GM23338 (cell line): ENCODE results near the gene SLC25A26. TPM values are rescaled to one million over a fixed set of nuclear protein-coding genes. Genes with fewer than 3 reads are reported as not detected.
"Not testable (repeated sequence)": the region's sequence is repeated elsewhere in the genome, so short reads cannot be mapped to it uniquely, and the experiment has no call there.

ENCODE experiments used
- ATAC-seq: fragments of 200-7000 bp; cut with Tn5 transposase; 3 replicates; pipeline ENCODE4 v1.9.1; 2020
- DNase-seq: peaks from one replicate; pipeline ENCODE4 v3.0.0-alpha.2; 2015; ENCODE audit warnings: low spot score
- H2AFZ ChIP-seq: fragments of 200-600 bp; sonication (generic); 2 replicates; pipeline ENCODE4 v1.8.0; 2016; ENCODE audit warnings: antibody characterized with exemption, mild to moderate bottlenecking, moderate library complexity
- H3F3A ChIP-seq: fragments of 200-600 bp; sonication (generic); replicated peaks from 2 replicates; pipeline ENCODE4 v1.8.0; 2017; ENCODE audit warnings: antibody characterized with exemption, mixed run types, low read depth
- H3K27ac ChIP-seq: fragments of 200-600 bp; sonication (generic); 2 replicates; pipeline ENCODE4 v1.6.1; 2016; ENCODE audit warnings: low read depth
- H3K27me3 ChIP-seq: fragments of 200-600 bp; sonication (generic); 2 replicates; pipeline ENCODE4 v1.8.0; 2016; ENCODE audit warnings: mild to moderate bottlenecking, mixed run types, moderate library complexity; ENCODE audit not compliant: insufficient read depth
- H3K36me3 ChIP-seq: fragments of 200-600 bp; sonication (generic); 2 replicates; pipeline ENCODE4 v1.8.0; 2016; ENCODE audit warnings: mild to moderate bottlenecking; ENCODE audit not compliant: insufficient read depth
- H3K4me1 ChIP-seq: fragments of 200-600 bp; sonication (generic); 2 replicates; pipeline ENCODE4 v1.8.0; 2016; ENCODE audit warnings: mild to moderate bottlenecking, moderate library complexity; ENCODE audit not compliant: insufficient read depth
- H3K4me2 ChIP-seq: fragments of 200-600 bp; sonication (generic); 2 replicates; pipeline ENCODE4 v1.7.1; 2017; ENCODE audit warnings: mixed run types
- H3K4me3 ChIP-seq: fragments of 200-600 bp; sonication (generic); 2 replicates; pipeline ENCODE4 v1.6.1; 2016; ENCODE audit warnings: mixed run types
- H3K79me2 ChIP-seq: fragments of 200-600 bp; sonication (generic); replicated peaks from 2 replicates; pipeline ENCODE4 v1.8.0; 2017; ENCODE audit warnings: mild to moderate bottlenecking; ENCODE audit not compliant: insufficient read depth
- H3K9me2 ChIP-seq: fragments of 200-600 bp; sonication (generic); 2 replicates; pipeline ENCODE4 v1.8.0; 2017; ENCODE audit not compliant: insufficient read depth
- H4K20me1 ChIP-seq: fragments of 200-600 bp; sonication (generic); replicated peaks from 2 replicates; pipeline ENCODE4 v1.8.0; 2017; ENCODE audit warnings: mild to moderate bottlenecking; ENCODE audit not compliant: insufficient read depth
- H3K27ac Mint-ChIP-seq: 2 replicates; pipeline ENCODE4 v1.8.0; 2020; ENCODE audit warnings: inconsistent platforms, mild to moderate bottlenecking, moderate library complexity, mixed read lengths
- H3K27me3 Mint-ChIP-seq: 3 replicates; pipeline ENCODE4 v1.8.0; 2022; ENCODE audit warnings: low read depth, mild to moderate bottlenecking, moderate library complexity, mixed read lengths, inconsistent platforms; ENCODE audit not compliant: insufficient read depth, poor library complexity
- H3K36me3 Mint-ChIP-seq: 3 replicates; pipeline ENCODE4 v1.8.0; 2021; ENCODE audit warnings: low read depth, mild to moderate bottlenecking, inconsistent platforms, moderate library complexity, mixed read lengths
- H3K4me1 Mint-ChIP-seq: 3 replicates; pipeline ENCODE4 v1.8.0; 2020; ENCODE audit warnings: mild to moderate bottlenecking, inconsistent platforms, mixed read lengths
- H3K4me3 Mint-ChIP-seq: 3 replicates; pipeline ENCODE4 v1.8.0; 2021; ENCODE audit warnings: moderate library complexity, mild to moderate bottlenecking, inconsistent platforms, mixed read lengths
- H3K9me3 Mint-ChIP-seq: 3 replicates; pipeline ENCODE4 v1.8.0; 2020; ENCODE audit warnings: moderate library complexity, mild to moderate bottlenecking, inconsistent platforms, mixed read lengths
- EZH2phosphoT487 ChIP-seq: fragments of 200-600 bp; sonication (generic); IDR thresholded peaks from one replicate; pipeline ENCODE4 v1.8.1; 2018; ENCODE audit warnings: antibody characterized with exemption; ENCODE audit not compliant: unreplicated experiment
- JUNB ChIP-seq: IDR thresholded peaks from one replicate; pipeline ENCODE4 v1.6.1; 2016; ENCODE audit warnings: antibody characterized with exemption; ENCODE audit not compliant: unreplicated experiment
- NANOG ChIP-seq: IDR thresholded peaks from 2 replicates; pipeline ENCODE4 v1.6.1; 2016; ENCODE audit warnings: antibody characterized with exemption, borderline replicate concordance
- REST ChIP-seq: IDR thresholded peaks from one replicate; pipeline ENCODE4 v1.6.1; 2018; ENCODE audit warnings: antibody characterized with exemption; ENCODE audit not compliant: unreplicated experiment
- STAT1 ChIP-seq: IDR thresholded peaks from one replicate; pipeline ENCODE4 v1.6.1; 2016; ENCODE audit warnings: antibody characterized with exemption; ENCODE audit not compliant: unreplicated experiment
- ZNF114 ChIP-seq: fragments of 250-450 bp; sonication (Bioruptor Pico); IDR thresholded peaks from 2 replicates; pipeline ENCODE4 v1.5.0; 2020; ENCODE audit warnings: mild to moderate bottlenecking, moderate library complexity
- polyA plus RNA-seq: library from polyadenylated mRNA; unstranded; fragments of >200 nt; fragmentation: Nextera tagmentation; extraction: Ambion mirVana; gene quantifications from 2 replicates; pipeline ENCODE4 v1.2.1, GENCODE V29; 2016
- total RNA-seq: library from RNA; depleted of rRNA; stranded (reverse); fragments of >200 nt; shearing (Covaris generic); gene quantifications from 2 replicates; pipeline ENCODE4 v1.2.3, GENCODE V29; 2014
- TF ChIP-seq, protein P1 (sequence below): fragments of 250-450 bp; sonication (Bioruptor Pico); IDR thresholded peaks from 2 replicates; pipeline ENCODE4 v1.5.0; 2020; ENCODE audit warnings: mild to moderate bottlenecking, moderate library complexity

SLC25A26 gene
- total and polyA plus RNA-seq, 2 experiments from 2014 or later, result 24.8 to 40.2 TPM

- Mint-ChIP-seq H3K27me3 (peaks cover 4% of the 10 kb centered on the region), H3K4me3 (no peak overlapping the region), H3K27ac (no peak overlapping the region), H3K36me3 (peaks cover 9% of the 10 kb centered on the region; the same call in 2 of the 3 replicates), H3K9me3 (no peaks in the 10 kb centered on the region), H3K4me1 (peaks cover 6% of the 10 kb centered on the region)
- Histone ChIP-seq H4K20me1 (peaks cover 5% of the 10 kb centered on the region; the same call in 1 of the 2 replicates), H3K4me2 (no peak overlapping the region), H3K36me3 (no peaks in the 10 kb centered on the region), H2AFZ (no peak overlapping the region), H3K4me1 (no peaks in the 10 kb centered on the region; the same call in 1 of the 2 replicates), H3F3A (no peaks in the 10 kb centered on the region), H3K4me3 (no peak overlapping the region), H3K27me3 (no peaks in the 10 kb centered on the region), H3K27ac (no peak overlapping the region), H3K79me2 (peaks cover 49% of the 10 kb centered on the region), H3K9me2 (no peaks in the 10 kb centered on the region)
- TF ChIP-seq STAT1, result no peak
- TF ChIP-seq, protein P1, sequence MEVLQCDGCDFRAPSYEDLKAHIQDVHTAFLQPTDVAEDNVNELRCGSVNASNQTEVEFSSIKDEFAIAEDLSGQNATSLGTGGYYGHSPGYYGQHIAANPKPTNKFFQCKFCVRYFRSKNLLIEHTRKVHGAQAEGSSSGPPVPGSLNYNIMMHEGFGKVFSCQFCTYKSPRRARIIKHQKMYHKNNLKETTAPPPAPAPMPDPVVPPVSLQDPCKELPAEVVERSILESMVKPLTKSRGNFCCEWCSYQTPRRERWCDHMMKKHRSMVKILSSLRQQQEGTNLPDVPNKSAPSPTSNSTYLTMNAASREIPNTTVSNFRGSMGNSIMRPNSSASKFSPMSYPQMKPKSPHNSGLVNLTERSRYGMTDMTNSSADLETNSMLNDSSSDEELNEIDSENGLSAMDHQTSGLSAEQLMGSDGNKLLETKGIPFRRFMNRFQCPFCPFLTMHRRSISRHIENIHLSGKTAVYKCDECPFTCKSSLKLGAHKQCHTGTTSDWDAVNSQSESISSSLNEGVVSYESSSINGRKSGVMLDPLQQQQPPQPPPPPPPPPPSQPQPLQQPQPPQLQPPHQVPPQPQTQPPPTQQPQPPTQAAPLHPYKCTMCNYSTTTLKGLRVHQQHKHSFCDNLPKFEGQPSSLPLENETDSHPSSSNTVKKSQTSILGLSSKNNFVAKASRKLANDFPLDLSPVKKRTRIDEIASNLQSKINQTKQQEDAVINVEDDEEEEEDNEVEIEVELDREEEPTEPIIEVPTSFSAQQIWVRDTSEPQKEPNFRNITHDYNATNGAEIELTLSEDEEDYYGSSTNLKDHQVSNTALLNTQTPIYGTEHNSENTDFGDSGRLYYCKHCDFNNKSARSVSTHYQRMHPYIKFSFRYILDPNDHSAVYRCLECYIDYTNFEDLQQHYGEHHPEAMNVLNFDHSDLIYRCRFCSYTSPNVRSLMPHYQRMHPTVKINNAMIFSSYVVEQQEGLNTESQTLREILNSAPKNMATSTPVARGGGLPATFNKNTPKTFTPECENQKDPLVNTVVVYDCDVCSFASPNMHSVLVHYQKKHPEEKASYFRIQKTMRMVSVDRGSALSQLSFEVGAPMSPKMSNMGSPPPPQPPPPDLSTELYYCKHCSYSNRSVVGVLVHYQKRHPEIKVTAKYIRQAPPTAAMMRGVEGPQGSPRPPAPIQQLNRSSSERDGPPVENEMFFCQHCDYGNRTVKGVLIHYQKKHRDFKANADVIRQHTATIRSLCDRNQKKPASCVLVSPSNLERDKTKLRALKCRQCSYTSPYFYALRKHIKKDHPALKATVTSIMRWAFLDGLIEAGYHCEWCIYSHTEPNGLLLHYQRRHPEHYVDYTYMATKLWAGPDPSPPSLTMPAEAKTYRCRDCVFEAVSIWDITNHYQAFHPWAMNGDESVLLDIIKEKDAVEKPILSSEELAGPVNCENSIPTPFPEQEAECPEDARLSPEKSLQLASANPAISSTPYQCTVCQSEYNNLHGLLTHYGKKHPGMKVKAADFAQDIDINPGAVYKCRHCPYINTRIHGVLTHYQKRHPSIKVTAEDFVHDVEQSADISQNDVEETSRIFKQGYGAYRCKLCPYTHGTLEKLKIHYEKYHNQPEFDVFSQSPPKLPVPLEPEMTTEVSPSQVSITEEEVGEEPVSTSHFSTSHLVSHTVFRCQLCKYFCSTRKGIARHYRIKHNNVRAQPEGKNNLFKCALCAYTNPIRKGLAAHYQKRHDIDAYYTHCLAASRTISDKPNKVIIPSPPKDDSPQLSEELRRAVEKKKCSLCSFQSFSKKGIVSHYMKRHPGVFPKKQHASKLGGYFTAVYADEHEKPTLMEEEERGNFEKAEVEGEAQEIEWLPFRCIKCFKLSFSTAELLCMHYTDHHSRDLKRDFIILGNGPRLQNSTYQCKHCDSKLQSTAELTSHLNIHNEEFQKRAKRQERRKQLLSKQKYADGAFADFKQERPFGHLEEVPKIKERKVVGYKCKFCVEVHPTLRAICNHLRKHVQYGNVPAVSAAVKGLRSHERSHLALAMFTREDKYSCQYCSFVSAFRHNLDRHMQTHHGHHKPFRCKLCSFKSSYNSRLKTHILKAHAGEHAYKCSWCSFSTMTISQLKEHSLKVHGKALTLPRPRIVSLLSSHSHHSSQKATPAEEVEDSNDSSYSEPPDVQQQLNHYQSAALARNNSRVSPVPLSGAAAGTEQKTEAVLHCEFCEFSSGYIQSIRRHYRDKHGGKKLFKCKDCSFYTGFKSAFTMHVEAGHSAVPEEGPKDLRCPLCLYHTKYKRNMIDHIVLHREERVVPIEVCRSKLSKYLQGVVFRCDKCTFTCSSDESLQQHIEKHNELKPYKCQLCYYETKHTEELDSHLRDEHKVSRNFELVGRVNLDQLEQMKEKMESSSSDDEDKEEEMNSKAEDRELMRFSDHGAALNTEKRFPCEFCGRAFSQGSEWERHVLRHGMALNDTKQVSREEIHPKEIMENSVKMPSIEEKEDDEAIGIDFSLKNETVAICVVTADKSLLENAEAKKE, result no peak
- TF ChIP-seq NANOG, result no peak
- TF ChIP-seq REST, result no peak
- TF ChIP-seq JUNB, result no peak
- no peak for TF ChIP-seq EZH2phosphoT487
- no peak for TF ChIP-seq ZNF114 (CRISPR knock-in tag)
- DNase-seq, result no peak
- ATAC-seq, result no peak
These were observed 3.4 kb downstream of the SLC25A26 start for GRCh38 chr3:66224220-66224619.

DNA sequence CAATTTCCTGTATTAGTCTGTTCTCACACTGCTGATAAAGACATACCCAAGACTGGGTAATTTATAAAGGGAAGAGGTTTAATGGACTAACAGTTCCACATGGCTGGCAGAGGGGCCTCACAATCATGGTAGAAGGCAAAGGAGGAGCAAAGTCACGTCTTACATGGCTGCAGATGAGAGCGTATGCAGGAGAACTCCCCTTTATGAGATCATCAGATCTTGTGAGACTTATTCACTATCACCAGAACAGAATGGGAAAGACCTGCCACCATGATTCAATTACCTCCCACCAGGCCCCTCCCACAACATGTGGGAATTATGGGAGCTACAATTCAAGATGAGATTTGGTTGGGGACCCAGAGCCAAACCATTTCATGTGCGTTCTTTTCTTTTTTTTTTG lies 5.3 kb downstream of the SLC25A26 start:
- H3K79me2 ChIP-seq, result peaks cover 63% of the 10 kb centered on the region
- not testable (repeated sequence) for H3K36me3 Mint-ChIP-seq, H3K27me3 Mint-ChIP-seq

More for the DNA sequence above, 5.3 kb downstream of the SLC25A26 start:
- H3K4me3 ChIP-seq, H3K4me2 ChIP-seq, H3K27ac Mint-ChIP-seq, H4K20me1 ChIP-seq, H3K27ac ChIP-seq, H3K4me3 Mint-ChIP-seq, H3K9me3 Mint-ChIP-seq, H3K4me1 ChIP-seq, DNase-seq, H3K4me1 Mint-ChIP-seq, H3F3A ChIP-seq, H3K9me2 ChIP-seq, H3K27me3 ChIP-seq, H3K36me3 ChIP-seq, ATAC-seq, H2AFZ ChIP-seq: not testable (repeated sequence)
